ENCODE data around the gene GPSM3. TPM values are rescaled to one million over a fixed set of nuclear protein-coding genes. Genes with fewer than 3 reads are reported as not detected.

The GPSM3 gene
- total and polyA plus RNA-seq, 2 experiments from 2014 or later = 5.4 to 7.3 TPM

DNA sequence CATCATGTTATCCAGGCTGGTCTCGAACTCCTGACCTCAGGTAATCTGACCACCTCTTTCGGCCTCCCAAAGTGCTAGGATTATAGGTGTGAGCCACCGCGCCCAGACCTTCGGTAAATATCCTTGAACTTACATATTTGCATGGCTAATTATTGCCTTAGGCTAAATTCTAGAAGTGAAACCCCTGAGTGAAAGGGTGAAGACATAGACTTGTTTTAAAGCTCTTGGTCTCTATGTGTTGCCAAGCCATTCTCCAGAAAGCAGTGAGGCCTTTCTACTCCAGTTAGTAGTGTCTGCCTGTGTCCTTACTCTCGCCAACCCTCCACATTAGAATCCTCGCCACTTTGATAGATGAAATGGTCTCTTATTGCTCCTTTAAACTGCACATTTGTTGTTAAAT lies 34.0 kb upstream of the GPSM3 start:
- H3K36me3 ChIP-seq (ENCODE audit: low read depth) = no peaks in the 10 kb centered on the region
- DNase-seq = no peak
- H2AFZ ChIP-seq = no peak overlapping the region
- no peak overlapping the region for H3K9ac ChIP-seq
- no peaks in the 10 kb centered on the region for H3F3A ChIP-seq (ENCODE audit: insufficient read depth)
- no peaks in the 10 kb centered on the region for H3K9me2 ChIP-seq (ENCODE audit: insufficient read depth)
- in situ Hi-C loops (cut with MboI) = loop anchor here (25.0 kb wide), 1 partner anchor 186 kb away; the partner anchor contains the start of gene BTNL2
- 77 to 82% methylated on average over 7 of the region's 7 CpGs for WGBS, 2 experiments (ENCODE audit: low coverage in 1 of 2, low lambda C conversion rate in 2 of 2, missing lambda C conversion rate in 2 of 2)
- H3K9me3 ChIP-seq (ENCODE audit: low read depth) = no peaks in the 10 kb centered on the region
- no peaks in the 10 kb centered on the region for H3K79me2 ChIP-seq (ENCODE audit: insufficient read depth)
- H3K4me2 ChIP-seq (ENCODE audit: unreplicated experiment) = no peak overlapping the region
- no peaks in the 10 kb centered on the region for H3K27me3 ChIP-seq (replicated peaks; ENCODE audit: insufficient read depth)
- H3K4me1 ChIP-seq (ENCODE audit: insufficient read depth) = no peaks in the 10 kb centered on the region
- H4K20me1 ChIP-seq (ENCODE audit: insufficient read depth) = no peaks in the 10 kb centered on the region
- TF ChIP-seq EZH2 (IDR thresholded peaks at IDR 0.05; ENCODE audit: insufficient read depth, poor library complexity, severe bottlenecking) (no peak), EZH2phosphoT487 (IDR thresholded peaks at IDR 0.05; ENCODE audit: insufficient read depth, low read depth) (no peak)
- H3K4me3 ChIP-seq = no peak overlapping the region
- H3K27ac ChIP-seq = no peak overlapping the region

DNA sequence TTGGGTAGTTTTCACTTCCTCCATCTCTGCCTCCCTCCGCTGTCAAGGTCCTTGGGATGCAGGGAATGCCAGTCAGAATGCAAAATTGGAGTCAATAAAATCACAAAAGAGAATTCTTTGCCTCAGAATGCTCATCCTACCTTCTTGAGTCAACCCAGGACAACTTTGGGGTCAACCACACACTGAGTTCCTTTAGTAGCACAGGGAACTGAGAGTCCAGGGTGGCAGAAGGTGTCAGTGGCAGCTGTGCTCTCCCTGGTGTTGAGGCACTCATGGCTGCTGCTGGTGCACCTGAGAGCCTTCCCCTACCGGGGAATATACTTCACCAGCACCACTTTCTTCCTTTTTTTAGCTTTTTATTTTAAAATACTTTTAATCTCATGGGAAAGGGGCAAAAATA lies 32.3 kb upstream of the GPSM3 start:
- no peaks in the 10 kb centered on the region for H3K4me1 ChIP-seq (ENCODE audit: insufficient read depth)
- no peaks in the 10 kb centered on the region for H3K79me2 ChIP-seq (ENCODE audit: insufficient read depth)
- no peaks in the 10 kb centered on the region for H3K9me2 ChIP-seq (ENCODE audit: insufficient read depth)
- no peak for DNase-seq
- no peaks in the 10 kb centered on the region for H3K36me3 ChIP-seq (ENCODE audit: low read depth)
- H3K9me3 ChIP-seq (ENCODE audit: low read depth) = no peaks in the 10 kb centered on the region
- H3K4me2 ChIP-seq (ENCODE audit: unreplicated experiment) = no peak overlapping the region
- in situ Hi-C loops (cut with MboI) = loop anchor here (25.0 kb wide), 1 partner anchor 188 kb away; the partner anchor contains the start of gene BTNL2
- H3F3A ChIP-seq (ENCODE audit: insufficient read depth) = no peaks in the 10 kb centered on the region
- TF ChIP-seq EZH2 (IDR thresholded peaks at IDR 0.05; ENCODE audit: insufficient read depth, poor library complexity, severe bottlenecking) (no peak), EZH2phosphoT487 (IDR thresholded peaks at IDR 0.05; ENCODE audit: insufficient read depth, low read depth) (no peak)
- H3K27me3 ChIP-seq (replicated peaks; ENCODE audit: insufficient read depth) = no peaks in the 10 kb centered on the region
- whole genome bisulfite sequencing, 2 experiments (ENCODE audit: low coverage in 1 of 2, low lambda C conversion rate in 2 of 2, missing lambda C conversion rate in 2 of 2) = 41 to 57% methylated on average over 2 of the region's 2 CpGs
- no peak overlapping the region for H3K9ac ChIP-seq
- no peak overlapping the region for H3K27ac ChIP-seq
- H2AFZ ChIP-seq = no peak overlapping the region
- H3K4me3 ChIP-seq = no peak overlapping the region
- no peaks in the 10 kb centered on the region for H4K20me1 ChIP-seq (ENCODE audit: insufficient read depth)

DNA sequence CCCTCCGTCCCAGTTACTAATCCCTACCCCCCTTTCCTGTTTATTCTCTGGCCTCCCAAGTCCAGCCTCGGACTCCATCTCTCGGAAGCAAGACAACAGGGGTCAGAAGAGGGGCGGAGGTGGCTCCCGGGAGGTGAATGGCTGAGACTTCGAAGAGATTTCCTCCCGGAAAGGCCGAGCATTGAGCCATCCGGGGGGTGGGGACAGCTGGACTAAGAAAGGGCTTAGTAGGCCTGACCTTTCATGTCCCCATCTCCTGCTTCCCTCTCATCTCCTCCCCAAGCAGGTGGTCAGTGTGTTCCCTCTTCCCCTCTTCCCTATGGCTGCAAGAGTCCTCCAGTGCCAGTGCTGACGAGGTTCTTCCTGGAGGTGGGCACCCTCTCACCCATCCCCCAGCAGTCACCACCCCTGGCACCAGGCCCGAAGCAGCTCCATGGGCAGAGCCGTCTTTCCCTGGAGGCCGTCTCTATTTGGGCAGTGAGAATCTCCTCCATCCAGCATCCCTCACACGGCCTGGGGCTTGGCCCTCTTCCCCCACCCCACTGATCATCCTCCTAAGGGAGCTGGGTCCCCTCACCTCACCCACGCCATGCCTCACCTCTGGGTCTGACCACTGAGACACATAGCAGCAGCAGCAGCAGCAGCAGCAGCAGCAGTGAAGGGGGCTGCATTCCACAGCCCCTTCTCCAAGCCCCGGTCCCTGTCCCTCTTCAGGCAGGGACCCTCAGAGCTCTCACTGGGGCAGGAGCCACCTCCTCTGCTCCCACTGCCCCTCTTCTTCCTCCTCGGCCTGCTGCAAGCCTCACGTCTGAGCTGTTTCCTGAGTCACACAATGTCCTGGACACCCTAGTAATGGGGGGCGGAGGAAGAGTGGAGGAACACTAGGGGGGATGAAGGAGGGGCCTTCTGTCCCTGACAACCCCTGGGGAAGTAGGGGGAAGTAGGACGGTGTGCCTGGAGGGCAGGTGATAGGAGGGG lies 31.1 kb upstream of the GPSM3 start, which contains the start of gene NOTCH4:
Gene NOTCH4, minus strand, starts transcription at position 810 of the 978 bp plus-strand sequence. Its CDS starts 139 bp downstream, at position 671.
- DNase-seq = no peak
- Histone ChIP-seq H3K9ac (no peak within 1 kb of the TSS), H3K27ac (no peak within 1 kb of the TSS), H2AFZ (no peak within 1 kb of the TSS), H3K4me1 (ENCODE audit: insufficient read depth) (no peaks in the 10 kb centered on the region), H3K9me2 (ENCODE audit: insufficient read depth) (no peaks in the 10 kb centered on the region), H3K4me3 (no peak within 1 kb of the TSS), H4K20me1 (ENCODE audit: insufficient read depth) (no peaks in the 10 kb centered on the region), H3K27me3 (replicated peaks; ENCODE audit: insufficient read depth) (no peaks in the 10 kb centered on the region), H3K79me2 (ENCODE audit: insufficient read depth) (no peaks in the 10 kb centered on the region), H3K36me3 (ENCODE audit: low read depth) (no peaks in the 10 kb centered on the region), H3K4me2 (ENCODE audit: unreplicated experiment) (no peak within 1 kb of the TSS), H3F3A (ENCODE audit: insufficient read depth) (no peaks in the 10 kb centered on the region), H3K9me3 (ENCODE audit: low read depth) (no peaks in the 10 kb centered on the region)
- TF ChIP-seq EZH2 (IDR thresholded peaks at IDR 0.05; ENCODE audit: insufficient read depth, poor library complexity, severe bottlenecking) (no peak), EZH2phosphoT487 (IDR thresholded peaks at IDR 0.05; ENCODE audit: insufficient read depth, low read depth) (no peak)
- in situ Hi-C loops (cut with MboI) = no loop called here
- WGBS, 2 experiments (ENCODE audit: low coverage in 1 of 2, low lambda C conversion rate in 2 of 2, missing lambda C conversion rate in 2 of 2) = 56 to 57% methylated on average over 17 to 20 of the region's 20 CpGs

DNA sequence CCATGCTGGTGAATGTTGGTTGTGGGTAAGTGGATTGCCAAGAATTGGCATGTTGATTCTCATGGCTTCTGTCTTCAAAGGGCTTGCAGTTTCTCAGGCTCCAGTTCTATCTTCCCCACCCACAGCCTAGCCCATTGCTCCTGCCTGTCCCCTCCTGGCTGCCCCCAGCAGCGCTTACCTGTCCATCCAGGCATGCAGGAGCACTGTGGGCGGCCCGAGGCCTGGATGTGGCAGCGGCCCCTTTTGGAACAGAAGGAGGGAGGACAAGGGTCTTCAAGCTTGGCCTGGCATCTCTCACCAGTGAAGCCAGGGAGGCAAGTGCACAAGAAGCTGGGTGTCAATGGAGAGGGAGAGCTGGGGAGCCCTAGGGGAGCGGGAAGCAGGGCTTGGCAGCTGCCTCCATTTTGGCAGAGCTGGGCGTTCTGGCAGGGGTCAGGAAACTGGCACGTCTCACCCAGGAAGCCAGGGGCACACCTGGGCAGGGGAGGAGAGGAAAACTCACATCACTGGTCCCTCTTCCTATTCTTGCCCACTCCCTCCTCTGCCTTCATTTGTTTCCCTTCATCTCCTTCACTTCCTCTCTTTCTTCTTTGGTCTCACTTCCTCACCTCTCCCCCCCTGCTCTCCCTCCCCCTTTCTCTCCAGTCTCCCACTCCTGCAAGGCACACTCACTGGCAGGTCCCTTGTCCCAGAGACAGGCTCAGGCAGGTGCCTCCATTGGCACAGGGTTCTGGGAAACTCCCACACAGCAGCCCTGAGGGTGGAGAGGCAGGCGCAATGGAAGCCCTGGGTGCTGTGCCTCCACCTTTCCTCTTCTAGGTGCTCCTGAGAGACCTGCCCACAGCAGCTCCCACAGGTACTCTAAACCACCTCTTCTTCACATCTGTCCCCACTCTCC lies 30.1 kb upstream of the GPSM3 start:
- TF ChIP-seq EZH2phosphoT487 (IDR thresholded peaks at IDR 0.05; ENCODE audit: insufficient read depth, low read depth) (no peak), EZH2 (IDR thresholded peaks at IDR 0.05; ENCODE audit: insufficient read depth, poor library complexity, severe bottlenecking) (no peak)
- Histone ChIP-seq H3K9ac (no peak overlapping the region), H3K27ac (no peak overlapping the region), H3K4me3 (no peak overlapping the region), H3K27me3 (replicated peaks; ENCODE audit: insufficient read depth) (no peaks in the 10 kb centered on the region), H4K20me1 (ENCODE audit: insufficient read depth) (no peaks in the 10 kb centered on the region), H3K9me3 (ENCODE audit: low read depth) (no peaks in the 10 kb centered on the region), H2AFZ (no peak overlapping the region), H3K36me3 (ENCODE audit: low read depth) (no peaks in the 10 kb centered on the region), H3K9me2 (ENCODE audit: insufficient read depth) (no peaks in the 10 kb centered on the region), H3K4me1 (ENCODE audit: insufficient read depth) (no peaks in the 10 kb centered on the region), H3K4me2 (ENCODE audit: unreplicated experiment) (no peak overlapping the region), H3K79me2 (ENCODE audit: insufficient read depth) (no peaks in the 10 kb centered on the region), H3F3A (ENCODE audit: insufficient read depth) (no peaks in the 10 kb centered on the region)
- DNase-seq = no peak
- WGBS, 2 experiments (ENCODE audit: low coverage in 1 of 2, low lambda C conversion rate in 2 of 2, missing lambda C conversion rate in 2 of 2) = 69 to 74% methylated on average over 8 of the region's 8 CpGs
- in situ Hi-C loops (cut with MboI) = no loop called here

Measured in GM23248 (cell line).